ENCODE data around the gene IGFBP7. TPM values are rescaled to one million over a fixed set of nuclear protein-coding genes. Genes with fewer than 3 reads are reported as not detected.

Gene IGFBP7
- total and polyA plus RNA-seq, 2 of the 8 experiments (the other 6 are each of a cell fraction or from before 2014, with no cell fraction given), result 0.17 to 0.48 TPM

DNA sequence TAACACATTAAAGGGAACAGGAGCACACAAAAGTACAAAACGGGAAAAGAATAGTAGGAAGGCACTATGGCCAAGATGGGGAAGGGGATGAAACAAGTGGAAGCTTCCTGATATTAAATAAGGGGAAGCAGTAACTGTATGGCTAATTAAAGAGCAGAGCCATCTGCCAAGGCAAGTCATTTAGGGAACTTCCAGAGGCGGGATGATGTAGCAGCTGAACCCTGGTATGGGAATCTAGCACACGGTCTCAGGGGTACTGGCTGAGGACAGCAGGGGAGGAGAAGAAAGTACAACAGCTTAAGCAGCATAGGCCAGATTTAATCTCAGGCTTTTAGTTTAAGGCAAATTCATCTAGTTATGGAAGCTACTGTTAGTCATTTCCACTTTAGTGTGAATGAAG lies 59.1 kb downstream of the IGFBP7 start:
- no peak overlapping the region for H2BK5ac ChIP-seq (ENCODE audit: low read depth, low read length)
- H3K23ac ChIP-seq (ENCODE audit: insufficient read length), result no peak overlapping the region
- no peak overlapping the region for H4K5ac ChIP-seq (ENCODE audit: insufficient read length, low read depth, low read length)
- H3K14ac ChIP-seq (ENCODE audit: insufficient read length), result no peak overlapping the region
- no peak for FAIRE-seq
- no peak overlapping the region for H2AK5ac ChIP-seq (ENCODE audit: low read depth, low read length)
- H3K18ac ChIP-seq (ENCODE audit: extremely low read depth, low read length), result no peak overlapping the region
- TF ChIP-seq CREB1 (IDR thresholded peaks at IDR 0.05), result no peak
- TF ChIP-seq ZNF274 (IDR thresholded peaks at IDR 0.05; ENCODE audit: borderline replicate concordance, extremely low read depth, low read length), result no peak
- no peak for TF ChIP-seq CTBP2 (IDR thresholded peaks at IDR 0.05; ENCODE audit: borderline replicate concordance, insufficient read depth, insufficient read length, low read length)
- no peak for TF ChIP-seq TEAD4 (IDR thresholded peaks at IDR 0.05; ENCODE audit: low read depth, low read length)
- no peak for TF ChIP-seq BACH1 (IDR thresholded peaks at IDR 0.05; ENCODE audit: low read length)
- no peak for TF ChIP-seq BRCA1 (IDR thresholded peaks at IDR 0.05; ENCODE audit: low read depth, low read length)
- no peak for TF ChIP-seq KDM1A (IDR thresholded peaks at IDR 0.05; ENCODE audit: borderline replicate concordance, low read length)
- TF ChIP-seq NRF1 (IDR thresholded peaks at IDR 0.05; ENCODE audit: low read depth, low read length), result no peak
- TF ChIP-seq HDAC6 (IDR thresholded peaks at IDR 0.05; ENCODE audit: low read depth, low read length), result no peak
- TF ChIP-seq ATF2 (IDR thresholded peaks at IDR 0.05; ENCODE audit: low read length), result no peak
- no peak for TF ChIP-seq SP4 (IDR thresholded peaks at IDR 0.05; ENCODE audit: low read length)
- TF ChIP-seq TAF1 (IDR thresholded peaks at IDR 0.05; ENCODE audit: low read depth, low read length), result no peak
- no peak for TF ChIP-seq YY1 (IDR thresholded peaks at IDR 0.05; ENCODE audit: low read depth, low read length)
- whole genome bisulfite sequencing, 2 experiments (ENCODE audit: extremely low coverage in 1 of 2, insufficient coverage in 1 of 2, insufficient read length in 1 of 2, insufficient replicate concordance in 2 of 2, low coverage in 1 of 2, low lambda C conversion rate in 2 of 2, missing lambda C conversion rate in 1 of 2), result 87% methylated on average over 3 of the region's 3 CpGs; no CpG with 5 or more reads in 1 of the 2 experiments
- no peak overlapping the region for H2AFZ ChIP-seq (ENCODE audit: low read length)
- no peaks in the 10 kb centered on the region for H3K9me3 ChIP-seq (ENCODE audit: insufficient read depth in 2 of 2, low read depth in 1 of 2, low read length in 1 of 2)
- H4K8ac ChIP-seq (ENCODE audit: extremely low read depth, insufficient read depth, low read length), result no peak overlapping the region
- no peak overlapping the region for H2BK15ac ChIP-seq (ENCODE audit: low read length)
- peaks cover 2% of the 10 kb centered on the region; the same call in 1 of the 2 replicates for H3K23me2 ChIP-seq (ENCODE audit: low read depth, low read length)
- H3K56ac ChIP-seq (replicated peaks; ENCODE audit: insufficient read length, low read depth, low read length), result no peak overlapping the region
- DNase-seq (ENCODE audit: low read depth in 1 of 2, low spot score in 2 of 2), result no peak
- no peak overlapping the region for H2BK120ac ChIP-seq (replicated peaks; ENCODE audit: low read depth, low read length)
- H3K4me3 ChIP-seq (ENCODE audit: extremely low read depth in 1 of 4, insufficient read depth in 2 of 4, low read depth in 3 of 4, low read length in 4 of 4), result no peak overlapping the region
- no peaks in the 10 kb centered on the region for H3K27me3 ChIP-seq (replicated peaks in 1 of 4; ENCODE audit: control insufficient read depth in 3 of 4, extremely low read depth in 1 of 4, insufficient read depth in 3 of 4, low read length in 3 of 4)
- no peaks in the 10 kb centered on the region for H3K79me1 ChIP-seq (ENCODE audit: low read depth, low read length)
- no peak overlapping the region for H2BK12ac ChIP-seq (ENCODE audit: low read depth, low read length)
- H4K20me1 ChIP-seq (replicated peaks in 1 of 2; ENCODE audit: control insufficient read depth in 1 of 2, insufficient read depth in 2 of 2, low read length in 2 of 2), result no peaks in the 10 kb centered on the region
- no peak overlapping the region for H3K27ac ChIP-seq (ENCODE audit: low read depth, low read length)
- no peaks in the 10 kb centered on the region for H3K36me3 ChIP-seq (ENCODE audit: control insufficient read depth in 2 of 4, insufficient read depth in 4 of 4, low read length in 3 of 4)
- H3K4me2 ChIP-seq (ENCODE audit: insufficient read depth in 1 of 2, low read depth in 2 of 2, low read length in 2 of 2), result no peak overlapping the region
- no peaks in the 10 kb centered on the region for H3K4me1 ChIP-seq (replicated peaks in 1 of 4; ENCODE audit: control insufficient read depth in 3 of 4, insufficient read depth in 4 of 4, low read length in 3 of 4)
- ChIA-PET CTCF (ENCODE audit: partially characterized antibody) (interaction anchor here (0.6 to 4.4 kb wide), 2 partner anchors 13 to 1660 kb away, joined by 3 to 26 read pairs; no protein-coding TSS in a partner anchor), POLR2A (ENCODE audit: partially characterized antibody) (no interaction called here)
- no peak overlapping the region for H3K4ac ChIP-seq (replicated peaks; ENCODE audit: insufficient read length, low read depth, low read length)
- H2BK20ac ChIP-seq (ENCODE audit: low read length), result no peak overlapping the region
- no peaks in the 10 kb centered on the region for H3K79me2 ChIP-seq (ENCODE audit: control insufficient read depth in 1 of 2, insufficient read depth in 2 of 2, low read length in 2 of 2)
- H4K91ac ChIP-seq (replicated peaks; ENCODE audit: insufficient read length, low read length), result no peak overlapping the region
- H3K9ac ChIP-seq (replicated peaks in 1 of 4; ENCODE audit: extremely low read depth in 1 of 4, low read depth in 3 of 4, low read length in 3 of 4), result no peak overlapping the region
